Erythroblast (primary cell): ENCODE results near the gene MUC5AC.

Experiments
- GATA1 ChIP-seq: IDR thresholded peaks from 2 replicates; pipeline ENCODE4 v1.6.1; 2011; ENCODE audit warnings: low read depth, mild to moderate bottlenecking, control low read depth, low read length, moderate library complexity
- POLR2A ChIP-seq: IDR thresholded peaks from 2 replicates; pipeline ENCODE4 v1.6.1; 2011; ENCODE audit warnings: mild to moderate bottlenecking, low read length

DNA sequence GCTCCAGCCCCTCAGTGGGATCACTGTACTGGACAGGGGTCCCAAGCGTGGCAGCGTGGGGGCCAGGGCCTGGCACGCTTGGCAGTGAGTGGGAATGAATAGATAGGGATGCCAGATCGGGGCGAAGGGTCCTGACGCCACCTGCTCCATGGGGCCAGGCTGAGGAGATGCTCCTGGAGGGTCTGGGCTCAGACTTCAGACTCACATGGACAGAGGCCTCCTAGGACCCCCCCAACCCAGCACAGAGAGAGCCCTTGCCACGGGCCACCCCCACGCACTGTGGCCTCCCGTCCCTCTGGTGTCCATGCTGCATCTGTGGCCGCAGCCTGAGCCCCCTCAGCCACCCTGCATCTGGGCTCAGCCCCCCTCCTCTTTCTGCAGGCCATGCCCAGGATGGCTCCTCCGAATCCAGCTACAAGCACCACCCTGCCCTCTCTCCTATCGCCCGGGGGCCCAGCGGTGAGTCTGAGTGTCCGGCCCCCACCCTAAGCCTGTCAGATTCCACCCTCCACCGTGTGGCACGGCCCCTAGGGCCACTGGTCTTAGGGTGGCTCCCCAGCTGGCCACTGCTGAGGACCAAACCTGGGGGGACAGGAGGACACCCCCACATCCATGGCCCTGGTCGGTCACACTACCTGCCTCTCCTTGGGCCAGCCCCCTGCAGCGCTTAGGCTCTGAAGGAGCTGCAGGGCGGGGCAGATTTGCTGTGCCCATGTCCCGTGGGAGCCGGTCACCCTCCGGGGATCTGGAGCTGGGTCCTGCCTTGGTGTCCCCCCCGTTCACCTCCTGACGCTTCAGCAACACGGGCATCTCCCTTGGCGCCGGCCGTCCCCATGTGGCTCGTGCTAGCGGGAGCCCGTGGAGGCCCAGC lies 2.7 kb downstream of the MUC5AC start:
- TF ChIP-seq POLR2A (no peak), GATA1 (no peak)
